Endodermal cell (in vitro differentiated cells): Measurements from ENCODE around the gene MGME1. TPM values are rescaled to one million over a fixed set of nuclear protein-coding genes. Genes with fewer than 3 reads are reported as not detected.

Experiments used
- DNase-seq: peaks from one replicate; pipeline ENCODE4 v3.0.0-alpha.2; 2017
- H3K27ac ChIP-seq: 2 replicates; pipeline ENCODE4 v1.5.1; 2013; ENCODE audit warnings: mild to moderate bottlenecking, low read depth, low read length, moderate library complexity
- H3K27me3 ChIP-seq: 2 replicates; pipeline ENCODE4 v1.6.1; 2013; ENCODE audit warnings: mild to moderate bottlenecking, low read length, moderate library complexity; ENCODE audit not compliant: insufficient read depth, control insufficient read depth, poor library complexity, severe bottlenecking
- H3K36me3 ChIP-seq: 2 replicates; pipeline ENCODE4 v1.7.0; 2013; ENCODE audit warnings: mild to moderate bottlenecking, low read length, moderate library complexity; ENCODE audit not compliant: control insufficient read depth, insufficient read depth
- H3K4me1 ChIP-seq: one replicate; pipeline ENCODE4 v1.7.0; 2013; ENCODE audit warnings: low read length; ENCODE audit not compliant: control insufficient read depth, insufficient read depth
- H3K4me3 ChIP-seq: 2 replicates; pipeline ENCODE4 v1.5.1; 2013; ENCODE audit warnings: mild to moderate bottlenecking, low read length, moderate library complexity
- H3K9ac ChIP-seq: 2 replicates; pipeline ENCODE4 v1.6.1; 2013; ENCODE audit warnings: mild to moderate bottlenecking, low read length, moderate library complexity; ENCODE audit not compliant: poor library complexity, severe bottlenecking; ENCODE audit errors: extremely low read depth
- H3K9me3 ChIP-seq: 2 replicates; pipeline ENCODE4 v1.6.1; 2013; ENCODE audit warnings: mild to moderate bottlenecking, low read length, moderate library complexity; ENCODE audit not compliant: control insufficient read depth
- H3K27ac Mint-ChIP-seq: 2 replicates; pipeline ENCODE4 v1.8.0; 2020; ENCODE audit warnings: mixed read lengths
- H3K27me3 Mint-ChIP-seq: 2 replicates; pipeline ENCODE4 v1.8.0; 2021; ENCODE audit warnings: mild to moderate bottlenecking, mixed read lengths; ENCODE audit not compliant: insufficient read depth
- H3K36me3 Mint-ChIP-seq: 2 replicates; pipeline ENCODE4 v1.8.0; 2020; ENCODE audit warnings: low read depth, mixed read lengths
- H3K4me1 Mint-ChIP-seq: 2 replicates; pipeline ENCODE4 v1.8.0; 2020; ENCODE audit warnings: mixed read lengths
- H3K4me3 Mint-ChIP-seq: 2 replicates; pipeline ENCODE4 v1.8.0; 2020; ENCODE audit warnings: mild to moderate bottlenecking, moderate library complexity, mixed read lengths
- H3K9me3 Mint-ChIP-seq: 2 replicates; pipeline ENCODE4 v1.8.0; 2020; ENCODE audit warnings: mild to moderate bottlenecking, mixed read lengths
- CTCF ChIP-seq: fragments of 200-600 bp; sonication (generic); conservative IDR thresholded peaks from 2 replicates; pipeline ENCODE4 v1.5.0; 2021; ENCODE audit warnings: antibody characterized with exemption, mild to moderate bottlenecking
- WGBS, 2 experiments: methylation state at CpG; one replicate each; pipeline versions ENCODE4 v1.1.5 to v1.1.7; 2013; ENCODE audit warnings: missing lambda C conversion rate in 2 of 2, mixed read lengths in 1 of 2; ENCODE audit not compliant: insufficient coverage in 1 of 2, insufficient read length in 1 of 2; 5-methylcytosine and 5-hydroxymethylcytosine counted together
- total RNA-seq, 2 donors: library from RNA; stranded (reverse); fragmentation: NEBNext Ultra II Directional in 1 of 2; extraction: Animal tissue kit (Norgen Biotek cat#: 25700) in 1 of 2; gene quantifications; 2 replicates in 1 of 2; 3 replicates in 1 of 2; pipeline ENCODE4 v1.2.1, GENCODE V29; 2021

Gene MGME1
- total RNA-seq, 2 donors from 2014 or later, result 31.2 to 36.7 TPM

- H3K27ac ChIP-seq, result no peak overlapping the region
- H3K4me1 ChIP-seq, result peaks cover 3% of the 10 kb centered on the region
- no peak overlapping the region for H3K4me3 ChIP-seq
- Mint-ChIP-seq H3K27me3 (no peaks in the 10 kb centered on the region), H3K4me3 (no peak overlapping the region), H3K9me3 (no peaks in the 10 kb centered on the region), H3K36me3 (peaks cover 25% of the 10 kb centered on the region), H3K4me1 (peaks cover 7% of the 10 kb centered on the region), H3K27ac (no peak overlapping the region)
- no peaks in the 10 kb centered on the region for H3K27me3 ChIP-seq
- no peak for DNase-seq
- TF ChIP-seq CTCF, result no peak
- H3K36me3 ChIP-seq, result peaks cover 35% of the 10 kb centered on the region
- no peaks in the 10 kb centered on the region for H3K9me3 ChIP-seq
- 95 to 97% methylated on average over 6 of the region's 6 CpGs for WGBS, 2 experiments
- H3K9ac ChIP-seq, result no peak overlapping the region
These were observed 23.4 kb downstream of the MGME1 start for GRCh38 chr20:17992224-17992637.

GRCh38 chr20:17992847-17993513 is 24.2 kb downstream of the MGME1 start:
- Histone ChIP-seq H3K9me3 (no peaks in the 10 kb centered on the region), H3K4me1 (peaks cover 3% of the 10 kb centered on the region), H3K27me3 (no peaks in the 10 kb centered on the region), H3K9ac (no peak overlapping the region), H3K4me3 (no peak overlapping the region), H3K36me3 (peaks cover 29% of the 10 kb centered on the region), H3K27ac (no peak overlapping the region)
- no peak overlapping the region for H3K4me3 Mint-ChIP-seq
- H3K27ac Mint-ChIP-seq, result no peak overlapping the region
- peaks cover 20% of the 10 kb centered on the region for H3K36me3 Mint-ChIP-seq
- no peaks in the 10 kb centered on the region for H3K9me3 Mint-ChIP-seq
- DNase-seq, result no peak
- no peak for TF ChIP-seq CTCF
- H3K27me3 Mint-ChIP-seq, result no peaks in the 10 kb centered on the region
- H3K4me1 Mint-ChIP-seq, result peaks cover 13% of the 10 kb centered on the region
- 92 to 100% methylated on average over 2 to 5 of the region's 5 CpGs for WGBS, 2 experiments

- Mint-ChIP-seq H3K4me1 (peaks cover 16% of the 10 kb centered on the region), H3K9me3 (no peaks in the 10 kb centered on the region), H3K27ac (no peak overlapping the region), H3K4me3 (no peak overlapping the region), H3K36me3 (peaks cover 16% of the 10 kb centered on the region), H3K27me3 (no peaks in the 10 kb centered on the region)
- Histone ChIP-seq H3K4me1 (peaks cover 3% of the 10 kb centered on the region), H3K36me3 (peaks cover 23% of the 10 kb centered on the region), H3K9me3 (no peaks in the 10 kb centered on the region), H3K27me3 (no peaks in the 10 kb centered on the region), H3K4me3 (no peak overlapping the region), H3K27ac (no peak overlapping the region), H3K9ac (no peak overlapping the region)
- no peak for DNase-seq
- WGBS, 2 experiments, result 94 to 97% methylated on average over 3 of the region's 3 CpGs
- TF ChIP-seq CTCF, result no peak
These were observed 24.7 kb downstream of the MGME1 start for GRCh38 chr20:17993546-17993945.
